GM23338 (cell line): ENCODE results near the gene TSPAN5. TPM values are rescaled to one million over a fixed set of nuclear protein-coding genes. Genes with fewer than 3 reads are reported as not detected.

ENCODE experiments used
- ATAC-seq: fragments of 200-7000 bp; cut with Tn5 transposase; 3 replicates; pipeline ENCODE4 v1.9.1; 2020
- DNase-seq: peaks from one replicate; pipeline ENCODE4 v3.0.0-alpha.2; 2015; ENCODE audit warnings: low spot score
- H2AFZ ChIP-seq: fragments of 200-600 bp; sonication (generic); 2 replicates; pipeline ENCODE4 v1.8.0; 2016; ENCODE audit warnings: antibody characterized with exemption, mild to moderate bottlenecking, moderate library complexity
- H3F3A ChIP-seq: fragments of 200-600 bp; sonication (generic); replicated peaks from 2 replicates; pipeline ENCODE4 v1.8.0; 2017; ENCODE audit warnings: antibody characterized with exemption, mixed run types, low read depth
- H3K27ac ChIP-seq: fragments of 200-600 bp; sonication (generic); 2 replicates; pipeline ENCODE4 v1.6.1; 2016; ENCODE audit warnings: low read depth
- H3K27me3 ChIP-seq: fragments of 200-600 bp; sonication (generic); 2 replicates; pipeline ENCODE4 v1.8.0; 2016; ENCODE audit warnings: mild to moderate bottlenecking, mixed run types, moderate library complexity; ENCODE audit not compliant: insufficient read depth
- H3K36me3 ChIP-seq: fragments of 200-600 bp; sonication (generic); 2 replicates; pipeline ENCODE4 v1.8.0; 2016; ENCODE audit warnings: mild to moderate bottlenecking; ENCODE audit not compliant: insufficient read depth
- H3K4me1 ChIP-seq: fragments of 200-600 bp; sonication (generic); 2 replicates; pipeline ENCODE4 v1.8.0; 2016; ENCODE audit warnings: mild to moderate bottlenecking, moderate library complexity; ENCODE audit not compliant: insufficient read depth
- H3K4me2 ChIP-seq: fragments of 200-600 bp; sonication (generic); 2 replicates; pipeline ENCODE4 v1.7.1; 2017; ENCODE audit warnings: mixed run types
- H3K4me3 ChIP-seq: fragments of 200-600 bp; sonication (generic); 2 replicates; pipeline ENCODE4 v1.6.1; 2016; ENCODE audit warnings: mixed run types
- H3K79me2 ChIP-seq: fragments of 200-600 bp; sonication (generic); replicated peaks from 2 replicates; pipeline ENCODE4 v1.8.0; 2017; ENCODE audit warnings: mild to moderate bottlenecking; ENCODE audit not compliant: insufficient read depth
- H3K9me2 ChIP-seq: fragments of 200-600 bp; sonication (generic); 2 replicates; pipeline ENCODE4 v1.8.0; 2017; ENCODE audit not compliant: insufficient read depth
- H4K20me1 ChIP-seq: fragments of 200-600 bp; sonication (generic); replicated peaks from 2 replicates; pipeline ENCODE4 v1.8.0; 2017; ENCODE audit warnings: mild to moderate bottlenecking; ENCODE audit not compliant: insufficient read depth
- H3K27ac Mint-ChIP-seq: 2 replicates; pipeline ENCODE4 v1.8.0; 2020; ENCODE audit warnings: inconsistent platforms, mild to moderate bottlenecking, moderate library complexity, mixed read lengths
- H3K27me3 Mint-ChIP-seq: 3 replicates; pipeline ENCODE4 v1.8.0; 2022; ENCODE audit warnings: low read depth, mild to moderate bottlenecking, moderate library complexity, mixed read lengths, inconsistent platforms; ENCODE audit not compliant: insufficient read depth, poor library complexity
- H3K36me3 Mint-ChIP-seq: 3 replicates; pipeline ENCODE4 v1.8.0; 2021; ENCODE audit warnings: low read depth, mild to moderate bottlenecking, inconsistent platforms, moderate library complexity, mixed read lengths
- H3K4me1 Mint-ChIP-seq: 3 replicates; pipeline ENCODE4 v1.8.0; 2020; ENCODE audit warnings: mild to moderate bottlenecking, inconsistent platforms, mixed read lengths
- H3K4me3 Mint-ChIP-seq: 3 replicates; pipeline ENCODE4 v1.8.0; 2021; ENCODE audit warnings: moderate library complexity, mild to moderate bottlenecking, inconsistent platforms, mixed read lengths
- H3K9me3 Mint-ChIP-seq: 3 replicates; pipeline ENCODE4 v1.8.0; 2020; ENCODE audit warnings: moderate library complexity, mild to moderate bottlenecking, inconsistent platforms, mixed read lengths
- EZH2phosphoT487 ChIP-seq: fragments of 200-600 bp; sonication (generic); IDR thresholded peaks from one replicate; pipeline ENCODE4 v1.8.1; 2018; ENCODE audit warnings: antibody characterized with exemption; ENCODE audit not compliant: unreplicated experiment
- JUNB ChIP-seq: IDR thresholded peaks from one replicate; pipeline ENCODE4 v1.6.1; 2016; ENCODE audit warnings: antibody characterized with exemption; ENCODE audit not compliant: unreplicated experiment
- POLR2AphosphoS5 ChIP-seq: IDR thresholded peaks from 2 replicates; pipeline ENCODE4 v1.6.1; 2016; ENCODE audit warnings: antibody characterized with exemption, low read depth
- STAT1 ChIP-seq: IDR thresholded peaks from one replicate; pipeline ENCODE4 v1.6.1; 2016; ENCODE audit warnings: antibody characterized with exemption; ENCODE audit not compliant: unreplicated experiment
- ZNF114 ChIP-seq: fragments of 250-450 bp; sonication (Bioruptor Pico); IDR thresholded peaks from 2 replicates; pipeline ENCODE4 v1.5.0; 2020; ENCODE audit warnings: mild to moderate bottlenecking, moderate library complexity
- polyA plus RNA-seq: library from polyadenylated mRNA; unstranded; fragments of >200 nt; fragmentation: Nextera tagmentation; extraction: Ambion mirVana; gene quantifications from 2 replicates; pipeline ENCODE4 v1.2.1, GENCODE V29; 2016
- total RNA-seq: library from RNA; depleted of rRNA; stranded (reverse); fragments of >200 nt; shearing (Covaris generic); gene quantifications from 2 replicates; pipeline ENCODE4 v1.2.3, GENCODE V29; 2014
- TF ChIP-seq, protein P1 (sequence below), 2 experiments: fragments of 200-600 bp in 1 of 2; sonication (generic) in 1 of 2; conservative IDR thresholded peaks; 2 replicates each; pipeline versions ENCODE4 v1.5.1 to v1.6.1; 2016 to 2017; ENCODE audit warnings: antibody characterized with exemption in 2 of 2, low read depth in 2 of 2, mild to moderate bottlenecking in 2 of 2, moderate library complexity in 1 of 2
- TF ChIP-seq, protein P2 (sequence below): fragments of 250-450 bp; sonication (Bioruptor Pico); IDR thresholded peaks from 2 replicates; pipeline ENCODE4 v1.5.0; 2020; ENCODE audit warnings: mild to moderate bottlenecking, moderate library complexity
- TF ChIP-seq, protein P3 (sequence below): IDR thresholded peaks from 2 replicates; pipeline ENCODE4 v1.6.1; 2016; ENCODE audit warnings: antibody characterized with exemption
- TF ChIP-seq, protein P4 (sequence below): IDR thresholded peaks from one replicate; pipeline ENCODE4 v1.6.1; 2018; ENCODE audit warnings: antibody characterized with exemption; ENCODE audit not compliant: unreplicated experiment

TSPAN5 gene
- total and polyA plus RNA-seq, 2 experiments from 2014 or later = 18.6 to 21.5 TPM

DNA sequence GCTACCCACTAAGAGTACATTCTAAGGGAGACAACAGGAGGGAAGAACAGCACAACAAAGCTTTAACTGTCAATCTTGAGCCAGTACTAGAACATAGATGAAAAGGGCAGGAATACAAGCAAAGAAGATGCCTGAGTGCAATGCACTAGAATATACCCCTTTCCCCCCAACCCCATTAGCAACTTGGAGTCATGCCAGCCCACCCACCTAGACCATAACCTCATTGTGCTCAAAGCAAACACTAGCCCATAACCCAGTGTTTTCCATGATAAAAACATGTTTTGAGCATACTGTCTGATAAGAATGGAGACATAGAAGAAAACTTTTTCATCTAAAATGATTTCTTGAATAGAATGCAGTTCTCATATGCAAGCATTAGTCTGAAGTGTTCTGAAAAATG, 214.0 kb downstream of the TSPAN5 start:
- no peaks in the 10 kb centered on the region for H3K9me3 Mint-ChIP-seq
- Histone ChIP-seq H3K4me1 (no peaks in the 10 kb centered on the region), H3K27ac (no peak overlapping the region), H3K27me3 (no peaks in the 10 kb centered on the region), H3K4me3 (no peak overlapping the region), H3F3A (no peaks in the 10 kb centered on the region), H3K9me2 (no peaks in the 10 kb centered on the region), H2AFZ (no peak overlapping the region), H3K79me2 (no peaks in the 10 kb centered on the region), H3K36me3 (no peaks in the 10 kb centered on the region), H3K4me2 (no peak overlapping the region), H4K20me1 (no peaks in the 10 kb centered on the region; the same call in 1 of the 2 replicates)
- no peak for ATAC-seq
- no peaks in the 10 kb centered on the region for H3K4me1 Mint-ChIP-seq
- no peak for DNase-seq
- no peak overlapping the region for H3K27ac Mint-ChIP-seq
- H3K4me3 Mint-ChIP-seq = no peak overlapping the region
- H3K27me3 Mint-ChIP-seq = no peaks in the 10 kb centered on the region
- no peaks in the 10 kb centered on the region; the same call in 2 of the 3 replicates for H3K36me3 Mint-ChIP-seq
- TF ChIP-seq, protein P1, sequence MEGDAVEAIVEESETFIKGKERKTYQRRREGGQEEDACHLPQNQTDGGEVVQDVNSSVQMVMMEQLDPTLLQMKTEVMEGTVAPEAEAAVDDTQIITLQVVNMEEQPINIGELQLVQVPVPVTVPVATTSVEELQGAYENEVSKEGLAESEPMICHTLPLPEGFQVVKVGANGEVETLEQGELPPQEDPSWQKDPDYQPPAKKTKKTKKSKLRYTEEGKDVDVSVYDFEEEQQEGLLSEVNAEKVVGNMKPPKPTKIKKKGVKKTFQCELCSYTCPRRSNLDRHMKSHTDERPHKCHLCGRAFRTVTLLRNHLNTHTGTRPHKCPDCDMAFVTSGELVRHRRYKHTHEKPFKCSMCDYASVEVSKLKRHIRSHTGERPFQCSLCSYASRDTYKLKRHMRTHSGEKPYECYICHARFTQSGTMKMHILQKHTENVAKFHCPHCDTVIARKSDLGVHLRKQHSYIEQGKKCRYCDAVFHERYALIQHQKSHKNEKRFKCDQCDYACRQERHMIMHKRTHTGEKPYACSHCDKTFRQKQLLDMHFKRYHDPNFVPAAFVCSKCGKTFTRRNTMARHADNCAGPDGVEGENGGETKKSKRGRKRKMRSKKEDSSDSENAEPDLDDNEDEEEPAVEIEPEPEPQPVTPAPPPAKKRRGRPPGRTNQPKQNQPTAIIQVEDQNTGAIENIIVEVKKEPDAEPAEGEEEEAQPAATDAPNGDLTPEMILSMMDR (conservative IDR thresholded peaks at IDR 0.05; ENCODE audit: low read depth in 2 of 2) = no peak
- no peak for TF ChIP-seq ZNF114 (CRISPR knock-in tag)
- TF ChIP-seq POLR2AphosphoS5 = no peak
- no peak for TF ChIP-seq JUNB
- TF ChIP-seq, protein P2, sequence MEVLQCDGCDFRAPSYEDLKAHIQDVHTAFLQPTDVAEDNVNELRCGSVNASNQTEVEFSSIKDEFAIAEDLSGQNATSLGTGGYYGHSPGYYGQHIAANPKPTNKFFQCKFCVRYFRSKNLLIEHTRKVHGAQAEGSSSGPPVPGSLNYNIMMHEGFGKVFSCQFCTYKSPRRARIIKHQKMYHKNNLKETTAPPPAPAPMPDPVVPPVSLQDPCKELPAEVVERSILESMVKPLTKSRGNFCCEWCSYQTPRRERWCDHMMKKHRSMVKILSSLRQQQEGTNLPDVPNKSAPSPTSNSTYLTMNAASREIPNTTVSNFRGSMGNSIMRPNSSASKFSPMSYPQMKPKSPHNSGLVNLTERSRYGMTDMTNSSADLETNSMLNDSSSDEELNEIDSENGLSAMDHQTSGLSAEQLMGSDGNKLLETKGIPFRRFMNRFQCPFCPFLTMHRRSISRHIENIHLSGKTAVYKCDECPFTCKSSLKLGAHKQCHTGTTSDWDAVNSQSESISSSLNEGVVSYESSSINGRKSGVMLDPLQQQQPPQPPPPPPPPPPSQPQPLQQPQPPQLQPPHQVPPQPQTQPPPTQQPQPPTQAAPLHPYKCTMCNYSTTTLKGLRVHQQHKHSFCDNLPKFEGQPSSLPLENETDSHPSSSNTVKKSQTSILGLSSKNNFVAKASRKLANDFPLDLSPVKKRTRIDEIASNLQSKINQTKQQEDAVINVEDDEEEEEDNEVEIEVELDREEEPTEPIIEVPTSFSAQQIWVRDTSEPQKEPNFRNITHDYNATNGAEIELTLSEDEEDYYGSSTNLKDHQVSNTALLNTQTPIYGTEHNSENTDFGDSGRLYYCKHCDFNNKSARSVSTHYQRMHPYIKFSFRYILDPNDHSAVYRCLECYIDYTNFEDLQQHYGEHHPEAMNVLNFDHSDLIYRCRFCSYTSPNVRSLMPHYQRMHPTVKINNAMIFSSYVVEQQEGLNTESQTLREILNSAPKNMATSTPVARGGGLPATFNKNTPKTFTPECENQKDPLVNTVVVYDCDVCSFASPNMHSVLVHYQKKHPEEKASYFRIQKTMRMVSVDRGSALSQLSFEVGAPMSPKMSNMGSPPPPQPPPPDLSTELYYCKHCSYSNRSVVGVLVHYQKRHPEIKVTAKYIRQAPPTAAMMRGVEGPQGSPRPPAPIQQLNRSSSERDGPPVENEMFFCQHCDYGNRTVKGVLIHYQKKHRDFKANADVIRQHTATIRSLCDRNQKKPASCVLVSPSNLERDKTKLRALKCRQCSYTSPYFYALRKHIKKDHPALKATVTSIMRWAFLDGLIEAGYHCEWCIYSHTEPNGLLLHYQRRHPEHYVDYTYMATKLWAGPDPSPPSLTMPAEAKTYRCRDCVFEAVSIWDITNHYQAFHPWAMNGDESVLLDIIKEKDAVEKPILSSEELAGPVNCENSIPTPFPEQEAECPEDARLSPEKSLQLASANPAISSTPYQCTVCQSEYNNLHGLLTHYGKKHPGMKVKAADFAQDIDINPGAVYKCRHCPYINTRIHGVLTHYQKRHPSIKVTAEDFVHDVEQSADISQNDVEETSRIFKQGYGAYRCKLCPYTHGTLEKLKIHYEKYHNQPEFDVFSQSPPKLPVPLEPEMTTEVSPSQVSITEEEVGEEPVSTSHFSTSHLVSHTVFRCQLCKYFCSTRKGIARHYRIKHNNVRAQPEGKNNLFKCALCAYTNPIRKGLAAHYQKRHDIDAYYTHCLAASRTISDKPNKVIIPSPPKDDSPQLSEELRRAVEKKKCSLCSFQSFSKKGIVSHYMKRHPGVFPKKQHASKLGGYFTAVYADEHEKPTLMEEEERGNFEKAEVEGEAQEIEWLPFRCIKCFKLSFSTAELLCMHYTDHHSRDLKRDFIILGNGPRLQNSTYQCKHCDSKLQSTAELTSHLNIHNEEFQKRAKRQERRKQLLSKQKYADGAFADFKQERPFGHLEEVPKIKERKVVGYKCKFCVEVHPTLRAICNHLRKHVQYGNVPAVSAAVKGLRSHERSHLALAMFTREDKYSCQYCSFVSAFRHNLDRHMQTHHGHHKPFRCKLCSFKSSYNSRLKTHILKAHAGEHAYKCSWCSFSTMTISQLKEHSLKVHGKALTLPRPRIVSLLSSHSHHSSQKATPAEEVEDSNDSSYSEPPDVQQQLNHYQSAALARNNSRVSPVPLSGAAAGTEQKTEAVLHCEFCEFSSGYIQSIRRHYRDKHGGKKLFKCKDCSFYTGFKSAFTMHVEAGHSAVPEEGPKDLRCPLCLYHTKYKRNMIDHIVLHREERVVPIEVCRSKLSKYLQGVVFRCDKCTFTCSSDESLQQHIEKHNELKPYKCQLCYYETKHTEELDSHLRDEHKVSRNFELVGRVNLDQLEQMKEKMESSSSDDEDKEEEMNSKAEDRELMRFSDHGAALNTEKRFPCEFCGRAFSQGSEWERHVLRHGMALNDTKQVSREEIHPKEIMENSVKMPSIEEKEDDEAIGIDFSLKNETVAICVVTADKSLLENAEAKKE = no peak
- TF ChIP-seq, protein P3, sequence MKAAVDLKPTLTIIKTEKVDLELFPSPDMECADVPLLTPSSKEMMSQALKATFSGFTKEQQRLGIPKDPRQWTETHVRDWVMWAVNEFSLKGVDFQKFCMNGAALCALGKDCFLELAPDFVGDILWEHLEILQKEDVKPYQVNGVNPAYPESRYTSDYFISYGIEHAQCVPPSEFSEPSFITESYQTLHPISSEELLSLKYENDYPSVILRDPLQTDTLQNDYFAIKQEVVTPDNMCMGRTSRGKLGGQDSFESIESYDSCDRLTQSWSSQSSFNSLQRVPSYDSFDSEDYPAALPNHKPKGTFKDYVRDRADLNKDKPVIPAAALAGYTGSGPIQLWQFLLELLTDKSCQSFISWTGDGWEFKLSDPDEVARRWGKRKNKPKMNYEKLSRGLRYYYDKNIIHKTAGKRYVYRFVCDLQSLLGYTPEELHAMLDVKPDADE = no peak
- TF ChIP-seq EZH2phosphoT487 = no peak
- TF ChIP-seq, protein P4, sequence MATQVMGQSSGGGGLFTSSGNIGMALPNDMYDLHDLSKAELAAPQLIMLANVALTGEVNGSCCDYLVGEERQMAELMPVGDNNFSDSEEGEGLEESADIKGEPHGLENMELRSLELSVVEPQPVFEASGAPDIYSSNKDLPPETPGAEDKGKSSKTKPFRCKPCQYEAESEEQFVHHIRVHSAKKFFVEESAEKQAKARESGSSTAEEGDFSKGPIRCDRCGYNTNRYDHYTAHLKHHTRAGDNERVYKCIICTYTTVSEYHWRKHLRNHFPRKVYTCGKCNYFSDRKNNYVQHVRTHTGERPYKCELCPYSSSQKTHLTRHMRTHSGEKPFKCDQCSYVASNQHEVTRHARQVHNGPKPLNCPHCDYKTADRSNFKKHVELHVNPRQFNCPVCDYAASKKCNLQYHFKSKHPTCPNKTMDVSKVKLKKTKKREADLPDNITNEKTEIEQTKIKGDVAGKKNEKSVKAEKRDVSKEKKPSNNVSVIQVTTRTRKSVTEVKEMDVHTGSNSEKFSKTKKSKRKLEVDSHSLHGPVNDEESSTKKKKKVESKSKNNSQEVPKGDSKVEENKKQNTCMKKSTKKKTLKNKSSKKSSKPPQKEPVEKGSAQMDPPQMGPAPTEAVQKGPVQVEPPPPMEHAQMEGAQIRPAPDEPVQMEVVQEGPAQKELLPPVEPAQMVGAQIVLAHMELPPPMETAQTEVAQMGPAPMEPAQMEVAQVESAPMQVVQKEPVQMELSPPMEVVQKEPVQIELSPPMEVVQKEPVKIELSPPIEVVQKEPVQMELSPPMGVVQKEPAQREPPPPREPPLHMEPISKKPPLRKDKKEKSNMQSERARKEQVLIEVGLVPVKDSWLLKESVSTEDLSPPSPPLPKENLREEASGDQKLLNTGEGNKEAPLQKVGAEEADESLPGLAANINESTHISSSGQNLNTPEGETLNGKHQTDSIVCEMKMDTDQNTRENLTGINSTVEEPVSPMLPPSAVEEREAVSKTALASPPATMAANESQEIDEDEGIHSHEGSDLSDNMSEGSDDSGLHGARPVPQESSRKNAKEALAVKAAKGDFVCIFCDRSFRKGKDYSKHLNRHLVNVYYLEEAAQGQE = no peak
- no peak for TF ChIP-seq STAT1
